NOMO-1 treated with DMSO at 0.1 percent for 48 hours (cell line): ENCODE results near the gene GPR155.
"Not testable (repeated sequence)": the region's sequence is repeated elsewhere in the genome, so short reads cannot be mapped to it uniquely, and the experiment has no call there.

Source experiments
- DNase-seq: peaks from one replicate; lab custom pipeline; 2025; ENCODE audit not compliant: unreplicated experiment; lab: John Stamatoyannopoulos, UW

GPR155 gene

DNA sequence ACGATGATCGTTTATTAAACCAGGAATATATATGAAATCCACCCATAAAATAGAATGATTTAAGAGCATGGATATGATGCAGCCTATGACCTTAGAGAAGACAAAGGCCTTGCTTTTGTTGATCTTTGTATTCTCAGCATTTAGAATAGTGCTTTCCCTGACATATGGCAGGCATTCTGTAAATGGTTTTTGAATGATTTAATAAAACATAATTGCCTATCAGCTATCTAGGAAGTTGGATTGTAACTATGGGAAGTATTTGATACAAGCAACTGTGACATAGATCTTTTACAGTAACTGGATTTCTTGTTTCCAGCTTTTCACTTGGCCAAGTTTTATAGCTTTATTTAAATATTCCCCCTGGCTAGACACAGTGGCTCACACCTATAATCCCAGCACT is 5.1 kb upstream of the GPR155 start:
- DNase-seq: no peak

GRCh38 chr2:174490051-174490450 is 3.2 kb upstream of the GPR155 start:
- DNase-seq: no peak

DNA sequence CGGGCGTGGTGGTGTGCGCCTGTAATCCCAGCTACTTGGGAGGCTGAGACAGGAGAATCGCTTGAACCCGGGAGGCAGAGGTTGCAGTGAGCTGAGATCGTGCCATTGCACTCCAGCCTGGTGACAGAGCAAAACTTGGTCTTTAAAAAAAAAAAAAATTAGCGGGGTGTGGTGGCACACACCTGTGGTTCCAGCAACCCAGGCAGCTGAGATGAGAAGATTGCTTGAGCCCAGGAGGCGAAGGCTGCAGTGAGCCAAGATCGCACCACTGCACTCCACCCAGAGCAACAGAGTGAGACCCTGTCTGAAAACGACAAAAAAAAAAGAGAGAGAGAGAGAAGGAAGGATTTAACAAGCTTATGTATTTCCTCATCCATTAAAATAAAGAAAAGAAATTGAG is 2.7 kb upstream of the GPR155 start:
- DNase-seq: not testable (repeated sequence)

DNA sequence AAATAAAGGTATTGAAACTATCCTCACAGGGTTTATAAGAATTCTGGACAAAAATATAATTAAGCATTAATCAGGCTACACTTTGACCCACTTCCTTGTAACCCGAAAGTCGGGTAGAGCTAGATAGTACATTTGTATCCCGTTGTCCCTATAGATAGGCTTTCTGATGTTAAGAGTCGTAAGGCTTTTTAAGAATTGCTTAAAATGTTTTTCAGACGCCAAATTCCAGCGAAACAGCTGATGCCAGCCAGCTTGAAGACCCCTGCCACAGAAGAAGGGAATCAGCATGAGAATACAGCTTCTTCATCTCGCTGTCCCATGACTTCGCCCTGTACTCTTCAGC is 962 bp upstream of the GPR155 start:
- no peak for DNase-seq

DNA sequence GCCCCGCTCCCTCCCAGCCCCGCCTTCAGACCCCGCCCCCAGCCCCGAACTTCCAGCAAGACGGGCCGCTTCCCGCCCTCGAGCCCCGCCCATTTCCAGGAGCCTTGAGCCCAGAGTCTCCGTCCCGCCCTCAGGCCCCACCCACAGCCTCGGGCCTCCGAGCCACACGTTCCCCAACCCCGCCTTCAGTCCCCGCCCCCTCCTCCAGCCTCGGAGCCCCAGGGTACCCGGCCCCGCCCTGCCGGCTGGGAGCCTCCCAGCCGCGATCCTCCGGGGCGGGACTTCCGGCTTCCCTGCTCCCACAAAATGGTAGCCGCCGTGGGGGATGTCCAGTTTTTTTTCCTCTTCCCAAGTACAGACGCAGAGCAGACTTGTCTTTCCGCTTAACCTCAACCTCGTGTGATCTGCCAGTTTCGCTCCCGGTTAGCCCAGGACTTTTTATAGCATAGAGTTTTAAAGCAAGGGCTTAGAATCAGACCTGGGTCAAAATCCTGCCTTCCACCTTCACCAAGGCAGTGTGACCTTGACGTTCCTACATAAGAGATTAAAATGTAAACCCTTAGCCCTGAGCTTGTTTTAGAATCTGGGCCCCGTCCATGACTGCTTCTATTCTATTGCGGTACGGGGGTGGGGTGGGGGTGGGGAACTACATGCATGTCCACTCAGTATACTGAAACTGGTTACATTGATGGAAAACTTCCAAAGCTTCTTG is 435 bp upstream of the GPR155 start:
- DNase-seq: peak; percentile 92

GRCh38 chr2:174485788-174486562 is 854 bp downstream of the GPR155 start:
- no peak for DNase-seq

- DNase-seq: not testable (repeated sequence)
Observed at GRCh38 chr2:174485045-174485444, 1.8 kb downstream of the GPR155 start.

DNA sequence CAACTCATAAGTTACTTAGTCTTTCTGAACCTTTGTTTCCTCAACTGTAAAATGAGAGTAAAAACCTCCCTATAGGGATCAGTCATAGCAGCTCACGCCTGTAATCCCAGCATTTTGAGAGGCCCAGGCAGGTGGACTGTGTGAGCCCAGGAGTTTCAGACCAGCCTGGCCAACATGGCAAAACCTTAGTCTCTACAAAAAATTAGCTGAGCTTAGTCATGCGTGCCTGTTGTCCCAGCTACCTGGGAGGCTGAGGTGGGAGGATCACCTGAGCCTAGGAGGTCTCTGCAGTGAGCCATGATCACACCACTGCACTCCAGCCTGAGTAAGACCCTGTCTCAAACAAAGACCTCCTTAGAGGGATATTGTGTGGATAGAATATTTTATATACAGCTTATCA is 2.3 kb downstream of the GPR155 start:
- no peak for DNase-seq

DNA sequence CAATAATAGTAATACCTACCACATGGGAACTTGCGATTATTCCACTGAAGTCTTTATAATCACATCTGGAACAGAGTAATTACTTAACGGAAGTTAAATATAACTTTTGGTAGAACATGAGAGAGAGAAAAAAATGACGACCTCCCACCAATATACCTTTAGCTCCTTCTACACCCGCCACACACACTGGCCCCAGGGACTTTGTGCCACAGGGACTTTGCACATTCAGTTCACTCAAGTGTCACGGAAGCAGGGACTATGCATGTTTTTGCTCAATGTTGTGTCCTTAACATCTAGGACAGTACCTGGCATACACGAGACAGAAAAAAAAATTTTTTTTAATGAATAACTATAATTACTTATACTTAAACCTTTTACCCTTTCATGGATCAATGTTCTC is 4.0 kb downstream of the GPR155 start:
- no peak for DNase-seq

DNA sequence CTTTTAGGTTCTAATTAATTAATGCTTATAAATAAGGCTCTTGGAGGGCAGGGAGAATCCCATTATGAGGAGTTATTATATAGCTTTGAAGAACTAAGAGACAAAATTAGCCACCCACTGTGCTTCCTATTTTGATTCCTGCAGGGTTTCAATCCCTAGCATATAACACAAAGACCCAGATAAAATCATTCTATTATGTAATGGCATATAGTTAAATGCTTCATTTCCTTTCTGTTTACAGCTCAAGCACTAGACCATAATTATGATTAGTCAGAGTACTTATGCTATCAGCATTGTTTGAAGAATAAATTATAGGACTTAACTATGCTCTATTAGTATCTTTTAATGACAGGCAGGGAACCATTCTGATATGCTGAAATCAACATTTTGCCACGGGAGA is 9.1 kb downstream of the GPR155 start:
- no peak for DNase-seq

DNA sequence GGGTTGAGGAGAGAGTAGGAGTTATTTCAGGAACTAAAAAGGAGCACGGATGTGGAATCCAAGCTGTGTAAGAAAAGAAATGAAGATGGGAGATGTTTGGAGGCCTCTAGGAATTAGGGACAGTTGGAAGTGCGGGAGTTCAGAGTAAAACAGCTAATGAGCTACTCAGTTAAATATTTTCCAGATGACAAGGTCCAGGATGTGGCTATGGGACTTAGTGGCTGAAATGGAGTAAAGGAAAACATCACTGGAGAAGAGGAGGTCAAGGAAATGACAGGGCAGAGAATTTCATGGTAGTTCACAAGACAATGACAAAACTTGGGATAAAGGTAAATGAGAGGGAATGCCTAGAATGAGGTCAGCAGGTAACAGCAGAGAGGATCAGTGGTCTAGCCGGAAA is 13.0 kb downstream of the GPR155 start:
- DNase-seq: no peak

DNA sequence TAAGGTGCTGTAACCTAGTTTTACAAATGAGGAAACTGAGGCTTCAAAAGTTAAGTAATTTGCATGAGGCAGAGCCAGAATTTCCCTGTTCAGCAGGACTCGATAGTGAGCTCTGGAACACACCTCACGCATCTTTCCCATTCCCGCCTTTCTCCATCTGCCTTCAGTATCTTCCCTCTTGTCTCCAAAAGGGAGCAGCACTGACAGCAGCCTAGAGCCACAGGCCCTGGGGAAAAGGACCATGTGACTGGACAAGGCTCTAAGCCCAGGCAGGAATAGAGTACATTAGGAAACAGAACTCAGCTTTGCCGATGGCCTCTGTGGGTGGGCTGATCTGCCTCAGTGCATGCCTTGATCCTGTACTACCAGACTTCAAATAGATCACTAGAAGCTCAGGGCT is 21.5 kb downstream of the GPR155 start:
- DNase-seq: no peak

GRCh38 chr2:174461221-174461620 is 25.6 kb downstream of the GPR155 start:
- DNase-seq: no peak

GRCh38 chr2:174454566-174454965 is 32.3 kb downstream of the GPR155 start:
- no peak for DNase-seq

- DNase-seq: no peak
Observed at GRCh38 chr2:174450021-174450816, 36.6 kb downstream of the GPR155 start.

GRCh38 chr2:174449033-174449432 is 37.8 kb downstream of the GPR155 start:
- DNase-seq: no peak

GRCh38 chr2:174446531-174446930 is 40.3 kb downstream of the GPR155 start:
- no peak for DNase-seq

DNA sequence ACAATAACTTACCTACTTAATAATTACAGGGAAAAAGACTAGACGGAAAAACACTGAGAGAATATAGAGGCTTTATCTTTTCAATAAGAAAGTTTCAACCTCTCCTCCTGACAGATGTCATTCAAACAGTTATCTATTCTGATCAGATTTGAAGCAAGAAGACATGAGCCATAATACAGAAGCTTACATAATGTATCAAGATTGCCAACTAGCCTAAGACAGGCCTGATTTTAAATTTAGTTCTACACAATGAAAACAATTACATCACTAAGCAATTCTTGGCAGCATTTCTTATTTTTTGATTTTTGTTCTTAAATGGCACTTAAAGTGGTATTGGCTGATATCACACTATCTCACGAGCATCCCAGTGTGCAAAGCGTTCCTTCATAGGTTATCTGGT is 41.6 kb downstream of the GPR155 start:
- DNase-seq: no peak

GRCh38 chr2:174444761-174445160 is 42.1 kb downstream of the GPR155 start:
- DNase-seq: no peak

GRCh38 chr2:174442546-174443510 is 44.0 kb downstream of the GPR155 start:
- DNase-seq: no peak

DNA sequence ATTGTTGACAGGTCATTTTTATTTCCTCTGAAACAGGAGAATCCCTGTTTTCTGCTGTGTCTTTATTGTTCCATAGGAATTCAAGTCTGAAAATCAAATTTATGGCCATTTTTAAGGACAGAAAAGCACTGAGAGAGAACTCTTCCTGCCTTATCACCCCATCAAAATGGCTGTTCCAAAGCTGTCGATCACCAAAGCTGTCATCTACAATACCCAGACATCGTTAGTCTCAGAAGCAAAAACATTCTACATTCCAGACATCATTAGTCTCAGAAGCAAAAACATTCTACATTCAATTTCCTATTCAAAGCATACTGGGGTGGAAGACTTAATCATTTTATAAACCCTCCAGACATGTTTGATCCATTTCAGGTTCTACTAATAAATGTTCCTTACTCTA is 46.9 kb downstream of the GPR155 start:
- no peak for DNase-seq
